Parathyroid adenoma (tissue), 2 donors: Measurements from ENCODE around the gene NMNAT2.

Source experiments
- H2AFZ ChIP-seq: fragments of 300-600 bp; sonication (generic); one replicate; pipeline ENCODE4 v1.7.0; 2017; ENCODE audit warnings: antibody characterized with exemption, mild to moderate bottlenecking
- H3K27ac ChIP-seq: fragments of 300-600 bp; sonication (generic); one replicate; pipeline ENCODE4 v1.7.0; 2017
- H3K27me3 ChIP-seq: fragments of 300-600 bp; sonication (generic); one replicate; pipeline ENCODE4 v1.7.0; 2017; ENCODE audit warnings: low read length; ENCODE audit not compliant: control insufficient read depth, insufficient read depth
- H3K36me3 ChIP-seq: fragments of 300-600 bp; sonication (generic); one replicate; pipeline ENCODE4 v1.7.0; 2017; ENCODE audit warnings: low read length; ENCODE audit not compliant: control insufficient read depth, insufficient read depth
- H3K4me1 ChIP-seq: fragments of 300-600 bp; sonication (generic); one replicate; pipeline ENCODE4 v1.7.0; 2017; ENCODE audit warnings: control low read depth
- H3K4me2 ChIP-seq: fragments of 300-600 bp; sonication (generic); one replicate; pipeline ENCODE4 v1.7.0; 2017; ENCODE audit warnings: low read length
- H3K4me3 ChIP-seq: fragments of 300-600 bp; sonication (generic); one replicate; pipeline ENCODE4 v1.7.0; 2017; ENCODE audit warnings: low read depth, low read length
- H3K79me2 ChIP-seq: fragments of 300-600 bp; sonication (generic); one replicate; pipeline ENCODE4 v1.7.0; 2017; ENCODE audit warnings: control low read depth
- H3K9ac ChIP-seq: fragments of 300-600 bp; sonication (generic); one replicate; pipeline ENCODE4 v1.7.0; 2017; ENCODE audit warnings: mild to moderate bottlenecking
- H3K9me3 ChIP-seq: fragments of 300-600 bp; sonication (generic); one replicate; pipeline ENCODE4 v1.7.0; 2017; ENCODE audit warnings: low read length; ENCODE audit not compliant: control insufficient read depth
- TF ChIP-seq, protein P1 (sequence below): fragments of 300-600 bp; sonication (generic); IDR thresholded peaks from one replicate; pipeline ENCODE4 v1.7.0; 2017; ENCODE audit warnings: antibody characterized with exemption, mild to moderate bottlenecking
- donor health status: primary hyperparathyroidism.

The NMNAT2 gene

DNA sequence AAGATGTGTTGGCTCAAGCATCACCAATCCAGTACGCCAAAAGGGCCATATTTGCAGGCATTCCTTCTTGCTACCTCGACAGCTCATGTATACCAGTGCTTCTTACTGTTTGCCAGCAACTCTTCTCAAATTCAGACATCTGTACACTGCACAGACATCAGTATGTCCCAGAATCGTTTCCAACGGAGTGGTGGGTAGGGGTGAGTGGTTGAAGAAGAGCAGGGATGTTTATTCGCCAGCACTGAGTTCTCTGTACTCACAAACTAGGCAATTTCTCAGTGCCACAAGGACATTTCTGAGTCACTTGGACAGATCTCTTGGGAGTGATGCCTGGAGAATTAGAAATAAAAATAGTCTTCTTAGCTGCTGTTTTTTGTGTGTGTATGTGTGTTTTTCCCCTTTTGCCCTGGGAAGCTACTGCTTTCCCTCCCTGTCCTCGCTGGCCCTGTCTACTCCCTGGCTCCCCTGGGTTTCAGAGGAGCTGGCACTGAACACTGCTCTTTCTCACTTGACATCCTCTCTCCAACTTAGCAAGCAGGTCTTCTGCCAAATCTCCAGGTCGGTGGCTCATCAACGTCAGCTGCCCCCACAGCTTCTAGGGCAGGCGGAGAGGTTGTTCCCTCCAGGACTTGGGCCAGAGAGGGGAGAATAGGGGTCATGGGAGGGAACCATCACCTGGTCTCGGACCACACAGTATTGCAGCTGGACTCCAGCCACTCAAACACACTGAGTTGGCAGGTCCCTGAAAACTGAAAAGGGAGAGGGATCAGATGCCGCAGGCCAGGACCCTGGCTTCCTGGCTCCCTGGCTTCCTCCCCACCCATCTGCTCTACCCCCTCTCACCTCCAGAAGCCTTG, 90.5 kb downstream of the NMNAT2 start:
- H3K4me2 ChIP-seq = no peak overlapping the region
- no peaks in the 10 kb centered on the region for H3K79me2 ChIP-seq
- H3K9me3 ChIP-seq = no peaks in the 10 kb centered on the region
- no peaks in the 10 kb centered on the region for H3K27me3 ChIP-seq
- H3K4me1 ChIP-seq = no peaks in the 10 kb centered on the region
- H3K36me3 ChIP-seq = no peaks in the 10 kb centered on the region
- no peak overlapping the region for H3K4me3 ChIP-seq
- no peak overlapping the region for H2AFZ ChIP-seq
- no peak overlapping the region for H3K9ac ChIP-seq
- H3K27ac ChIP-seq = no peak overlapping the region
- TF ChIP-seq, protein P1, sequence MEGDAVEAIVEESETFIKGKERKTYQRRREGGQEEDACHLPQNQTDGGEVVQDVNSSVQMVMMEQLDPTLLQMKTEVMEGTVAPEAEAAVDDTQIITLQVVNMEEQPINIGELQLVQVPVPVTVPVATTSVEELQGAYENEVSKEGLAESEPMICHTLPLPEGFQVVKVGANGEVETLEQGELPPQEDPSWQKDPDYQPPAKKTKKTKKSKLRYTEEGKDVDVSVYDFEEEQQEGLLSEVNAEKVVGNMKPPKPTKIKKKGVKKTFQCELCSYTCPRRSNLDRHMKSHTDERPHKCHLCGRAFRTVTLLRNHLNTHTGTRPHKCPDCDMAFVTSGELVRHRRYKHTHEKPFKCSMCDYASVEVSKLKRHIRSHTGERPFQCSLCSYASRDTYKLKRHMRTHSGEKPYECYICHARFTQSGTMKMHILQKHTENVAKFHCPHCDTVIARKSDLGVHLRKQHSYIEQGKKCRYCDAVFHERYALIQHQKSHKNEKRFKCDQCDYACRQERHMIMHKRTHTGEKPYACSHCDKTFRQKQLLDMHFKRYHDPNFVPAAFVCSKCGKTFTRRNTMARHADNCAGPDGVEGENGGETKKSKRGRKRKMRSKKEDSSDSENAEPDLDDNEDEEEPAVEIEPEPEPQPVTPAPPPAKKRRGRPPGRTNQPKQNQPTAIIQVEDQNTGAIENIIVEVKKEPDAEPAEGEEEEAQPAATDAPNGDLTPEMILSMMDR = no peak

DNA sequence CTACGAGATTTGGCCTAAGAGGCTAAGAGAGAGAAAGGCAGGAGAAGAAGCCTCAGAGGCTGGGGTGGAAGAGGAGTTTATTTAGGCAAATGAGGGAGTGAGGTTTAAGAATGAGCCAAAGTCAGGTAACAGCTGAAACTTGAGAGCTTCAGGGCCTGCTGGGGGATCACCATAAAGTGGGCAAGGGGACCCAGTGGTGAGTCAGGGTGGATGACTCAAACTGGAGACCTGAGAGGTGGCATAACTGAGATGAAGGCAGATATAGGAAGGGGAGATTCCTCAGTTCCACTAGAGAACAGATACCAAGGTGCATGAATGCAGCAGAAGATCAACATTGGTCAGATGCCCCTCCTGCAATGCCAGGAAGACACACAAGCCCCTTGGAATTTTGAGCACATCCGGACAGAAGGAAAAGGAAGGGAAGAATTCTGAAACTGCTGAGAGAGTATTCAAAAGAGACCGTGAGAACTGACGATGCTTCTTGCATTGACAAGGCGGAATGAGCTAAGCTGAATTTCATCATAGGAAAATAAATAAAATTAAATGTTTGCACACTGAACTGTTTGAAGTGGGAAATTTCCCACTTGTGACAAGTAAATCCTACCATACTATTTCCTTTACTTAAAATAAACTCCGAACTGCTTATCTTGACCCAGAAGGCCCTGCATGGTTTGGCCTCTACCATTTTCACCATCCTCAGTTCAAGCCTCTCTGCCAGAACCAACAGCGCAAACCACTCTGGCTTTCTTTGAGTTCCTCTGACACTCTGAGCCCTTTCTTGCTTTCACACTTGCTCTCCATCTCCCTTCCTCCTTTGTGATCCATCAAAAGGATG, 94.1 kb downstream of the NMNAT2 start:
- TF ChIP-seq, protein P1 = no peak
- Histone ChIP-seq H3K9ac (no peak overlapping the region), H3K79me2 (peaks cover 3% of the 10 kb centered on the region), H3K4me1 (no peaks in the 10 kb centered on the region), H3K27me3 (no peaks in the 10 kb centered on the region), H3K36me3 (no peaks in the 10 kb centered on the region), H3K4me2 (no peak overlapping the region), H2AFZ (no peak overlapping the region), H3K4me3 (no peak overlapping the region), H3K27ac (no peak overlapping the region), H3K9me3 (no peaks in the 10 kb centered on the region)

DNA sequence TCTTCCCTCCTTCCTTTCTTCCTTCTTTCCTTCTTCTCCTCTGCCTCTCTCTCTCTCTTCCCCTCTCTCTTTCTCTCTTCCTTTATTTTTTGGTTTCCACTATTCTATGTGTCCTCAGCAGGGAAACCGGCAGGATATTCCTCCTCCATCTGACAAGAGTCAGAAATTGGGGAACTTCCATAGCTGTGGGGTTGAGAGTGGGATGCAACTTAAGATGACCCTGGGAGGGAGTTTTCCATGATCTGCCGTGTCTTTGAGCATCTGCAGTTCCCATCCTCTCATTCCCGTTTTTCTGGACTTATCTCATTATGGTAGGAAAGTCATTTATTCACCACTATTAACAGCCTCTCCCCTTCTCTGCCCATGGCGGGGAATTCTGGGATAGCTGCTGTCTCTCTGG, 98.6 kb downstream of the NMNAT2 start:
- Histone ChIP-seq H3K79me2 (peaks cover 3% of the 10 kb centered on the region), H3K9ac (no peak overlapping the region), H3K4me1 (no peaks in the 10 kb centered on the region), H3K36me3 (no peaks in the 10 kb centered on the region), H3K9me3 (no peaks in the 10 kb centered on the region), H2AFZ (no peak overlapping the region), H3K27ac (no peak overlapping the region), H3K27me3 (no peaks in the 10 kb centered on the region), H3K4me3 (no peak overlapping the region), H3K4me2 (no peak overlapping the region)
- TF ChIP-seq, protein P1 = no peak

DNA sequence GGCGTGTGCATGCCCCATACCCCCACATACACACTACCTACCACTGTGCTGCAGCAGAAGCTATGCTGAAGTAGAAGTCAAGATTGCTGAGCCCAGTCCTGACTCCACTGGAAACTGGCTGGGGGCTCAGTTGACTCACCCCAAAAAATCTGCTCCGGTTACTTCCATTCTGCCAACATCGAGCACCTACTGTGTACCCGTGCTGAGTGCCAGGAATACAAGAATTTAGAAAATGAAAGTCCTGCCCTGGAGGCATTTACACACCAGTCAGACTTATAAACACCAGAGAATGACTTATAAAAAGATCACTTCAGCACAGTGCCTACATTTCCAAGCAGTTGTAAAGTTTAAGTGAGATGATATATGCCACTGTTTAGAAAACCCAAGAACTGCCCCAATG, 99.1 kb downstream of the NMNAT2 start:
- Histone ChIP-seq H2AFZ (no peak overlapping the region), H3K79me2 (peaks cover 3% of the 10 kb centered on the region), H3K36me3 (no peaks in the 10 kb centered on the region), H3K9me3 (no peaks in the 10 kb centered on the region), H3K9ac (no peak overlapping the region), H3K27me3 (no peaks in the 10 kb centered on the region), H3K4me2 (no peak overlapping the region), H3K27ac (no peak overlapping the region), H3K4me3 (no peak overlapping the region), H3K4me1 (no peaks in the 10 kb centered on the region)
- TF ChIP-seq, protein P1 = no peak
